ENCODE measurements around the gene CORO2A.

The CORO2A gene

DNA sequence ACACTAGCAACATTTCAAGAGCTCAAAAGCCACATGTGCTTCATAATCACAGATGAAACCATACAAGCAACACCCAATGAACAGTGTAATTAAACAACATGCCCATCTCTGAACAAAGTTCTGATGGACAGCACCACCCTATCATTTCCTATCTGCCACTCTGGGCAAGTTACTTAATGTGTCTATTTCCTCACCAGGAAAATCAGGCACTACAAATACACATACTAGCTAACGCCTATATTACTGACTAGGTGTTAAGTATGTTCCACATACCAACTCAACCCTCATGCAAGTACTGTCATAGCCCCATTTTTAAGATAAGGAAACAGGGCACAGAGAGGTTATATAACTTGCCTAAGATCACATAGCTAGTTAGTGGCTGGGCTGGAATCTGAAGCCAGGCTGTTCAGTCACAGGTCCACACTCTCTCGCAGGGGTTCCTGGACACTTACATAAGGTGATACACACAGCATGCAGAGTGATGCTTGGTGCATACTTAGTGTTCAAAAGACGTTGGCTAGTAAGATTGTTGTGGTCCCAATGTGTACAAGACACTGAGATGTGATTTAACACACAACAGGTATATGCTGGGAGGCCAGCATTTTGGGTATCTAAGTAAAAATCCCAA, 24.2 kb downstream of the CORO2A start:
- DNase-seq = no peak

- DNase-seq = no peak
Measured at GRCh38 chr9:98164912-98165311, 27.5 kb downstream of the CORO2A start.

DNA sequence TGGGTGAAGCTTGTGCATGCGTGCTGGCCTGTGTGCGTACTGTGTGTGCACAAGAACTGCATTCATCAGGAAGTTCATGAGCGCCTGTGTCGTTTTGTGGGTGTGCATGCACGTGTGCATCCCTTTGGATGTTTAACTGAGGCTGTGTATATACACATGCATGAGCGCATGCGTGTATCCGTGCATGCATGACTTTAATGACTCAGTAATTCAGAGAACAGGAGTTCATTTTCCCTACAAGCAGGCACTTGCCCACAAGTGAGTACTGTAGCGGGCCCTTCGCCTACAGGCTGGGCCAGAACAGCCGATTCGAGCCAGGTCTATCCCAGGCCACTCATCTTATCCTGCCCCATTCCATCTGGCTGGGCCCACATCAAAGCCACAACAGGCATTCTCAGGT, 29.8 kb downstream of the CORO2A start:
- DNase-seq = no peak

- no peak for DNase-seq
Measured at GRCh38 chr9:98161851-98162250, 30.6 kb downstream of the CORO2A start.

GRCh38 chr9:98159790-98160189, 32.6 kb downstream of the CORO2A start:
- no peak for DNase-seq

GRCh38 chr9:98159301-98159700, 33.1 kb downstream of the CORO2A start:
- DNase-seq = no peak

DNA sequence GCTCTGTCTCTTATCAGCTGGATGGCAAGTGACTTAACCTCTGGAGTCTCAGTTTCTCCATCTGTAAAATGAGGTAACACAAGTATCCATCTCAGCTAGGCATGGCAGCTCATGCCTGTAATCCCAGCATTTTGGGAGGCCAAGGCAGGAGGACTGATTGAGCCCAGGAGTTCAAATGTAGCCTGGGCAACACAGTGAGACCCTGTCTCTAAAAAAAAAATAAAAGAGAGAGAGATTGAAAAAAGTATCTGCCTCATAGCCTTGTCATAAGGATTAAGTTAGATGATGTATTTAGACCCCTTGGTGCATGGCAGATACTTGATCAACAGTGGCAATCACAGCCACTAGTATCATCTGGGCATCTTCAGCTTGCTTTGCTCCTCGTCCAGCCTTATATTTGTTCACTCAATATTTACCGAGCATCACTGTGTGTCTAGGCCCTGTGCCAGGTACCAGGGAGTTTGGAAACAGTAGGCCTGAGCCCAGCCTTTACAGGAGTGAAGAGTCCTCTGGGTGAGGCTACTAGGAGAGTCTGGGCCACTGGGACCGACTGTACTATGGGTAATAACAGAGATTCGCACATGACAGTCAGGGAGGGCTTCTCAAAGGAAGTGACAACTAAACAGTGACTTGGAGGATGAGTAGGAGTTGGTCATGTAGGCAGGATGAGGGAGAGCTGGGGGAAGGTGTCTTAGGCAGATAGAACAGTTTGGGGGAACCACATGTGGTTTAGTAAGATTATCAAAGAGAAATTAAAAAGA, 34.2 kb downstream of the CORO2A start:
- no peak for DNase-seq

GRCh38 chr9:98157372-98157771, 35.1 kb downstream of the CORO2A start:
- no peak for DNase-seq

GRCh38 chr9:98154678-98155077, 37.8 kb downstream of the CORO2A start:
- DNase-seq = no peak

DNA sequence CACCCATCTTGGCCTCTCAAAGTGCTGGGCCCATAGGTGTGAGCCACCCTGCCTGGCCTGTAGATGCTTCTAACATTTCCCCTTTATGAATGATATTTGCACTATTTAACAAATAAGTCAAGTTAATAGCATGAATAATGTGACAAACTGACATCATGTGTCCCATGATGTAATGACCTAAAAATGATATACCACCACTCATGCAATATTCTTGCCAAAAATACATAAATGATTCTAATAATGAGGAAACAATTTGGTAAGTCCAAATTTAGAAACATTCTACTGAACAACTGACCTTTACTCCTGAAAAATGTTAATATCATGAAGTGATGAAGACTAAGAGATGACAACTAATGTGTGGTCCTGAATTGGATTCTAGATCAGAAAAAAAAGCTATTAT, 39.9 kb downstream of the CORO2A start:
- no peak for DNase-seq

DNA sequence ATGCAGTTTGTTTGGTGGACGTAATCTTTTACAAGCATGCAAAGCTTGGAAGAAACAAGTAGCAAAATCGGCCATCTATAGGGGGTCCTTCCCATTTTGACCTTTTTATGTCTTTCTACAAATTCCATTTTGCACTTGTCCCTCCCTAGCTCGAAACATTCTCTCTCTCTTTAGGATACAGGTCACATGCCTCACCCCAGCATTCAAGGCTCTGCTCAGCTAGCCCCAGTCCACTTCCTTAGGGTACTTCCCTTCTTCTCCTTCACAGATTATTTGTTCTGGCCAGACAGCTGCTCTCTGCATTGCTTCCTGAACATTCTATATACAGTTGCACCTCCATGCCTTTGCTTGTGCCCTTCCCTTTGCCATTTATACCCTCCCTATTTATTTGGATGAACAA, 41.7 kb downstream of the CORO2A start:
- no peak for DNase-seq

DNA sequence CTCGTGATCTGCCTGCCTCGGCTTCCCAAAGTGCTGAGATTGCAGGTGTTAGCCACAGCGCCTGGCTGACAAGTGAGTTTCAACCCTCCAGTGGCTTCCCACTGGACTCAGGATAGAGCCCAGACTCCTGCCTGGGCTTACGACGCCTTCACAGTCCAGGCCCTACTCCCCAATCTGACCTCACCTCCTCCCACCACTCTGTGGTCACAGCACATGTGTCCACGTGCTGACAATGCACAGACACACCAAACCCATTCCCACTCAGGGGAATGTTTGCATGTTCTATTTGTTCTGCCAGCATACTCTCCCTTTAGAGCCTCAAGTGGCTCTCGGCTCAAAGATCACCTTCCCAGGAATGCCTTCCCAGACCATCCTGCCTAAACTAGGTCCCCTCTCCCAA, 42.3 kb downstream of the CORO2A start:
- DNase-seq = no peak

DNA sequence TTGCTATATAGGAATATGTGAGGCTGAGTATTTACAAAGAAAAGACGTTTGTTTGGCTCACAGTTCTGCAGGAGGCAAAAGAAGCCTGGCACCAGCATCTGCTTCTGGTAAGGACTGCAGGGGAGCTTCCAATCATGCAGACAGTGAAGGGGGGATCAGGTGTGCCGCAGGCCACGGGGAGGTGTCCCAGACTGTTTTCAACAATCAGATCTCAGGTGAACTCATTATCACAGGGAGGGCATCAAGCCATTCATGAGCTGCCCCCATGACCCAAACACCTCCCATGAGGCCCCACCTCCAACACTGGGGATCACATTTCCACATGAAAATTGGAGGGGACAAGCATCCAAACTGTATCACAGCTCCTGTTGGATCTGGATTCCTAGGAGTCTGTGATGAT, 43.0 kb downstream of the CORO2A start:
- no peak for DNase-seq

GRCh38 chr9:98148486-98148885, 44.0 kb downstream of the CORO2A start:
- no peak for DNase-seq

DNA sequence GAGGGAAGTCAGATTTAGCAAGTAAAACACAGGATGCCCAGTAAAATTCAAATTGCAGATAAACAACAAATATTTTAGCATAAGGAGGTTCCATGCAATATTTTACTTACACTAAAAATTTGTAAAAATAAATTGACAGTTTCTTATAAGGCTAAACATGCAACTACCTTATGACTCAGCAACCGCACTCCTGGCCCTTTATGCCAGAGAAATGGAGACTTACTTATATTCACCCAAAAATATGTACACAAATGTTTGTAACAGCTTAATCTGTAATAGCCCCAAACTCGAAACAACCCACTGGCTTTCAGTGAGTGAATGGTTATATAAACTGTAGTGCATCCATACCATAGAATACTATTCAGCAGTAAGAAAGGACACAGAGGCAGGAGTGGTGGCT, 44.9 kb downstream of the CORO2A start:
- no peak for DNase-seq

GRCh38 chr9:98146101-98146991, 46.1 kb downstream of the CORO2A start:
- DNase-seq = no peak

DNA sequence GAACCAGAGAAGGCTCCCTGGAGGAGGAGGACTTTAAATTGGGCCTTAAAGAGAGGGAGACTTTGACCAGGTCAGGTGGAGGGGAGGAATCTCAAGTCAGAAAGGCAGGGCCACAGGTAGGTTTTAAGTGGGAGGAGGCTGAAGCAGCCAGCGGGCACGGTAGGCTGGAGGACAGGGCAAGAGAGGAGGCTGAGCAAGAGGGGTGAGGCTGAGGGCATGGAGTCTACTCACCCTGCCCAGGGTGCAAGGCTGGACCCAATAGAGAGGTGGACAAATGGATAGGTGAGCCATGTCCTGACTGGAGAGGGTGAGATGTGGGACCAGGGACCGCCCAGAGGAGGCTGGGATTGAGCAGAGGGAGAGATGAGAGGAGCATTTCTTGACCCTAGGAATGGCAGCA, 47.8 kb downstream of the CORO2A start:
- no peak for DNase-seq

GRCh38 chr9:98144076-98144475, 48.4 kb downstream of the CORO2A start:
- DNase-seq = no peak

DNA sequence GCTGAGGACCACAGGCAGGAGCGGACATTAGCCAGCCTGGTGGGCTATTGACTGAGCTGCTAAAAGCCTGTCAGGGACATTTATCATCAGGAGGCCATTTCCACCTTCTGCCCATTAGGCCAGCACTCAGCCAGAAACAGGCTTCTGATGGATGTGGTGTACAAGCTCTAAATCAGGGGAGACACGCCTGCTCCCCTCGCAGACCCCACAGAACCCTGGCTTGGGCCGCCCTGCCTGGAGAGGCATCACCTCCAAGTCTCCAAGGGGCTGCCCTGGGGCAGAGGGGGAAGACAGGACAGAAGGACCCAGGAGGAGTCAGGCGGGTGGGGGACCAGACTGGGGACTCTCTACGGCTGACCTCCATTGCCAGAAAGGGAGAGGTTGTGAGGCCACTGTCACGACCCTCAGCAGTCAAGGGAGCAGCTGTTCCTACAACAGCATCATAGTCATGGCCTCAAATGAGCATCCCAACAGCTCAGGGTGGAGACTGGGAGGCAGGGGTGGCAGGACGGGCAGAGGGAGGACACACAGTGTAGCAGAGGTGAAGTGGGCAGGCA, 49.4 kb downstream of the CORO2A start:
- DNase-seq = no peak

GRCh38 chr9:98142182-98142907, 50.1 kb downstream of the CORO2A start:
- no peak for DNase-seq

- DNase-seq = no peak
Measured at GRCh38 chr9:98140503-98140902, 51.9 kb downstream of the CORO2A start.

DNA sequence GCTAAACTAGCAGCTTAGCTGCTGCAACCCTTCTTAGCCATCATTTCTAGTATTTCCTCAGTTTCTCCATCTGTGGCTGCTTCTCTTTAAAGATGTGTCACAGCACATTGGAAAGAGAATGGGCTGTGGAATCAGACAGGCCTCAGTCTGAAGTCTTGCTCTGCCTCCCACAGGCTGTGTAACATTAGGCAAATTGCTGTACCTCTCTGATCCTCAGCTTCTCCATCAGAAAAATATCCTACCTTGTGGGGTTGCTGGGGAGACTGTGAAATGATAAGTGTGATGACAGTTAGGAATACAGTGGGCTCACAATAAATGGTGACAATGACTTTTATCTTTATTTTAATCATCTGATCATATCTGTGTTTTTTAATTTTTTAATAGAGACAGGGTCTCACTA, 55.9 kb downstream of the CORO2A start:
- DNase-seq = no peak

GRCh38 chr9:98135938-98136337, 56.5 kb downstream of the CORO2A start:
- no peak for DNase-seq

Data from activated naive CD4-positive, alpha-beta T cell (primary cell).